Astrocyte (in vitro differentiated cells and primary cell): Measurements from ENCODE around the gene DIAPH3. TPM values are rescaled to one million over a fixed set of nuclear protein-coding genes. Genes with fewer than 3 reads are reported as not detected.
A peak's percentile ranks its signal among the peaks of the same experiment; 100 is the strongest.

Experiments
- DNase-seq: peaks from one replicate; pipeline ENCODE4 v3.0.0-alpha.2; 2010; ENCODE audit warnings: low read depth
- FAIRE-seq: peaks from 2 replicates; lab custom pipeline; 2011; peaks lifted over from hg19 to GRCh38; lab: Jason Lieb, UNC
- H2AFZ ChIP-seq: 2 replicates; pipeline ENCODE4 v1.6.0; 2012; ENCODE audit warnings: low read depth, low read length, inconsistent platforms
- H3K27ac ChIP-seq: 2 replicates; pipeline ENCODE4 v1.5.1; 2011; ENCODE audit warnings: low read depth, low read length, inconsistent platforms
- H3K27me3 ChIP-seq: 2 replicates; pipeline ENCODE4 v1.6.0; 2011; ENCODE audit warnings: low read length, inconsistent platforms; ENCODE audit not compliant: insufficient read depth
- H3K36me3 ChIP-seq: 2 replicates; pipeline ENCODE4 v1.5.1; 2011; ENCODE audit warnings: low read length, inconsistent platforms; ENCODE audit not compliant: insufficient read depth
- H3K4me1 ChIP-seq: 2 replicates; pipeline ENCODE4 v1.5.1; 2011; ENCODE audit warnings: low read length, inconsistent platforms; ENCODE audit not compliant: insufficient read depth
- H3K4me2 ChIP-seq: 2 replicates; pipeline ENCODE4 v1.6.0; 2012; ENCODE audit warnings: low read length, inconsistent platforms
- H3K4me3 ChIP-seq: 2 replicates; pipeline ENCODE4 v1.5.1; 2011; ENCODE audit warnings: low read depth, mild to moderate bottlenecking, low read length, inconsistent platforms; ENCODE audit not compliant: insufficient read depth
- H3K79me2 ChIP-seq: 2 replicates; pipeline ENCODE4 v1.6.0; 2012; ENCODE audit warnings: mild to moderate bottlenecking, low read length, inconsistent platforms; ENCODE audit not compliant: insufficient read depth
- H3K9ac ChIP-seq: 2 replicates; pipeline ENCODE4 v1.6.0; 2012; ENCODE audit warnings: mild to moderate bottlenecking, low read length, inconsistent platforms
- H3K9me3 ChIP-seq: 2 replicates; pipeline ENCODE4 v1.5.1; 2012; ENCODE audit warnings: low read depth, mild to moderate bottlenecking, low read length, inconsistent platforms; ENCODE audit not compliant: insufficient read depth
- H4K20me1 ChIP-seq: 2 replicates; pipeline ENCODE4 v1.6.0; 2012; ENCODE audit warnings: low read length, inconsistent platforms; ENCODE audit not compliant: insufficient read depth
- H3K27ac Mint-ChIP-seq: one replicate; pipeline ENCODE4 v1.8.0; 2021; ENCODE audit warnings: mild to moderate bottlenecking, mixed read lengths; ENCODE audit not compliant: unreplicated experiment
- H3K27me3 Mint-ChIP-seq: one replicate; pipeline ENCODE4 v1.8.0; 2021; ENCODE audit warnings: low read depth, mixed read lengths; ENCODE audit not compliant: unreplicated experiment
- H3K36me3 Mint-ChIP-seq: one replicate; pipeline ENCODE4 v1.8.0; 2021; ENCODE audit warnings: low read depth, mixed read lengths; ENCODE audit not compliant: unreplicated experiment
- H3K4me1 Mint-ChIP-seq: one replicate; pipeline ENCODE4 v1.8.0; 2021; ENCODE audit warnings: low read depth, mixed read lengths; ENCODE audit not compliant: unreplicated experiment
- H3K4me3 Mint-ChIP-seq: one replicate; pipeline ENCODE4 v1.8.0; 2021; ENCODE audit warnings: mild to moderate bottlenecking, moderate library complexity, mixed read lengths; ENCODE audit not compliant: unreplicated experiment
- H3K9me3 Mint-ChIP-seq: one replicate; pipeline ENCODE4 v1.8.0; 2021; ENCODE audit warnings: mild to moderate bottlenecking, mixed read lengths; ENCODE audit not compliant: unreplicated experiment
- EZH2 ChIP-seq: IDR thresholded peaks from 2 replicates; pipeline ENCODE4 v1.6.1; 2012; ENCODE audit warnings: mild to moderate bottlenecking, low read length, inconsistent platforms; ENCODE audit not compliant: insufficient read depth
- total RNA-seq: library from RNA; stranded (reverse); gene quantifications from 2 replicates; pipeline ENCODE4 v1.2.1, GENCODE V29; 2021
- TF ChIP-seq, protein P1 (sequence below): IDR thresholded peaks from 2 replicates; pipeline ENCODE4 v1.5.1; 2011; ENCODE audit warnings: low read depth, mild to moderate bottlenecking, inconsistent platforms, low read length, moderate library complexity; ENCODE audit not compliant: insufficient read depth

Gene DIAPH3
- total RNA-seq, 1 donor from 2014 or later = 19.0 TPM

GRCh38 chr13:59837101-59837500 lies 326.6 kb downstream of the DIAPH3 start:
- Histone ChIP-seq H3K4me2 (no peak overlapping the region), H3K79me2 (no peaks in the 10 kb centered on the region), H3K27me3 (no peaks in the 10 kb centered on the region), H3K9me3 (no peaks in the 10 kb centered on the region), H3K27ac (no peak overlapping the region), H3K4me3 (no peak overlapping the region), H3K4me1 (no peaks in the 10 kb centered on the region), H3K9ac (no peak overlapping the region), H4K20me1 (no peaks in the 10 kb centered on the region), H3K36me3 (no peaks in the 10 kb centered on the region), H2AFZ (no peak overlapping the region)
- no peak for FAIRE-seq
- no peak for DNase-seq
- Mint-ChIP-seq H3K27me3 (no peaks in the 10 kb centered on the region), H3K4me1 (peaks cover 2% of the 10 kb centered on the region), H3K9me3 (no peaks in the 10 kb centered on the region), H3K4me3 (no peak overlapping the region), H3K36me3 (no peaks in the 10 kb centered on the region), H3K27ac (no peak overlapping the region)
- no peak for TF ChIP-seq EZH2
- TF ChIP-seq, protein P1, sequence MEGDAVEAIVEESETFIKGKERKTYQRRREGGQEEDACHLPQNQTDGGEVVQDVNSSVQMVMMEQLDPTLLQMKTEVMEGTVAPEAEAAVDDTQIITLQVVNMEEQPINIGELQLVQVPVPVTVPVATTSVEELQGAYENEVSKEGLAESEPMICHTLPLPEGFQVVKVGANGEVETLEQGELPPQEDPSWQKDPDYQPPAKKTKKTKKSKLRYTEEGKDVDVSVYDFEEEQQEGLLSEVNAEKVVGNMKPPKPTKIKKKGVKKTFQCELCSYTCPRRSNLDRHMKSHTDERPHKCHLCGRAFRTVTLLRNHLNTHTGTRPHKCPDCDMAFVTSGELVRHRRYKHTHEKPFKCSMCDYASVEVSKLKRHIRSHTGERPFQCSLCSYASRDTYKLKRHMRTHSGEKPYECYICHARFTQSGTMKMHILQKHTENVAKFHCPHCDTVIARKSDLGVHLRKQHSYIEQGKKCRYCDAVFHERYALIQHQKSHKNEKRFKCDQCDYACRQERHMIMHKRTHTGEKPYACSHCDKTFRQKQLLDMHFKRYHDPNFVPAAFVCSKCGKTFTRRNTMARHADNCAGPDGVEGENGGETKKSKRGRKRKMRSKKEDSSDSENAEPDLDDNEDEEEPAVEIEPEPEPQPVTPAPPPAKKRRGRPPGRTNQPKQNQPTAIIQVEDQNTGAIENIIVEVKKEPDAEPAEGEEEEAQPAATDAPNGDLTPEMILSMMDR = no peak

GRCh38 chr13:59835569-59835968 lies 328.2 kb downstream of the DIAPH3 start:
- H3K79me2 ChIP-seq = no peaks in the 10 kb centered on the region
- Mint-ChIP-seq H3K27me3 (no peaks in the 10 kb centered on the region), H3K27ac (no peak overlapping the region), H3K9me3 (no peaks in the 10 kb centered on the region), H3K36me3 (no peaks in the 10 kb centered on the region), H3K4me3 (no peak overlapping the region), H3K4me1 (peaks cover 2% of the 10 kb centered on the region)
- FAIRE-seq = no peak
- H3K36me3 ChIP-seq = no peaks in the 10 kb centered on the region
- no peaks in the 10 kb centered on the region for H4K20me1 ChIP-seq
- TF ChIP-seq, protein P1 = no peak
- TF ChIP-seq EZH2 = no peak
- no peak overlapping the region for H3K4me2 ChIP-seq
- no peak overlapping the region for H3K9ac ChIP-seq
- no peak overlapping the region for H3K4me3 ChIP-seq
- H3K9me3 ChIP-seq = no peaks in the 10 kb centered on the region
- H3K4me1 ChIP-seq = no peaks in the 10 kb centered on the region
- DNase-seq = no peak
- no peak overlapping the region for H2AFZ ChIP-seq
- H3K27ac ChIP-seq = no peak overlapping the region
- no peaks in the 10 kb centered on the region for H3K27me3 ChIP-seq

GRCh38 chr13:59834801-59835200 lies 328.9 kb downstream of the DIAPH3 start:
- H3K4me3 ChIP-seq = no peak overlapping the region
- TF ChIP-seq, protein P1 = no peak
- TF ChIP-seq EZH2 = no peak
- no peak overlapping the region for H3K9ac ChIP-seq
- no peaks in the 10 kb centered on the region for H3K27me3 ChIP-seq
- FAIRE-seq (peak; percentile 86), DNase-seq (peak; percentile 88)
- no peaks in the 10 kb centered on the region for H3K36me3 ChIP-seq
- Mint-ChIP-seq H3K27me3 (no peaks in the 10 kb centered on the region), H3K27ac (no peak overlapping the region), H3K36me3 (no peaks in the 10 kb centered on the region), H3K4me3 (no peak overlapping the region), H3K4me1 (peaks cover 2% of the 10 kb centered on the region), H3K9me3 (no peaks in the 10 kb centered on the region)
- no peaks in the 10 kb centered on the region for H3K79me2 ChIP-seq
- H2AFZ ChIP-seq = no peak overlapping the region
- no peaks in the 10 kb centered on the region for H4K20me1 ChIP-seq
- no peak overlapping the region for H3K27ac ChIP-seq
- H3K9me3 ChIP-seq = no peaks in the 10 kb centered on the region
- no peaks in the 10 kb centered on the region for H3K4me1 ChIP-seq
- no peak overlapping the region for H3K4me2 ChIP-seq
